Muscle of back (tissue), 11 donors: ENCODE results near the gene STX5. TPM values are rescaled to one million over a fixed set of nuclear protein-coding genes. Genes with fewer than 3 reads are reported as not detected.
"Not testable (repeated sequence)": the region's sequence is repeated elsewhere in the genome, so short reads cannot be mapped to it uniquely, and the experiment has no call there.

Source experiments
- DNase-seq, 3 donors: peaks; one replicate each; pipeline versions ENCODE4 v3.0.0 to v3.0.0-alpha.2; 2013
- polyA plus RNA-seq, 10 donors: library from polyadenylated mRNA; unstranded; fragments of 120-200 nt; gene quantifications; one replicate each; pipeline ENCODE4 v1.2.1, GENCODE V29; 2013; ENCODE audit not compliant: insufficient read length in 10 of 10

STX5 gene
- polyA plus RNA-seq, 10 donors: 32.7 to 42.6 (median 35.0) TPM

- peak; percentile 97 to 98 (median 98) for DNase-seq
These were observed 23.9 kb upstream of the STX5 start for GRCh38 chr11:62855571-62856332.

GRCh38 chr11:62854825-62855570 is 23.1 kb upstream of the STX5 start:
- peak in 1 of 3 donors; percentile 25 for DNase-seq

- DNase-seq: no peak
These were observed 22.4 kb upstream of the STX5 start for GRCh38 chr11:62854013-62854824.

GRCh38 chr11:62853279-62853965 is 21.6 kb upstream of the STX5 start:
- no peak for DNase-seq

- no peak for DNase-seq
These were observed 20.8 kb upstream of the STX5 start for GRCh38 chr11:62852523-62853188.

- no peak for DNase-seq
These were observed 20.1 kb upstream of the STX5 start for GRCh38 chr11:62851807-62852522.

- no peak for DNase-seq
These were observed 19.3 kb upstream of the STX5 start for GRCh38 chr11:62850911-62851806.

GRCh38 chr11:62847767-62848314 is 16.0 kb upstream of the STX5 start:
- DNase-seq: no peak

- no peak for DNase-seq
These were observed 14.3 kb upstream of the STX5 start for GRCh38 chr11:62846177-62846576.

GRCh38 chr11:62844154-62844553 is 12.3 kb upstream of the STX5 start:
- DNase-seq: no peak

- DNase-seq: no peak
These were observed 11.6 kb upstream of the STX5 start for GRCh38 chr11:62843466-62843865.

- not testable (repeated sequence) for DNase-seq
These were observed 11.0 kb upstream of the STX5 start for GRCh38 chr11:62842891-62843290.

GRCh38 chr11:62842171-62842741 is 10.4 kb upstream of the STX5 start:
- DNase-seq: no peak

- peak; percentile 94 to 99 (median 98) for DNase-seq
These were observed 9.7 kb upstream of the STX5 start for GRCh38 chr11:62841361-62842170.

- peak in 2 of 3 donors; percentile 77 to 88 for DNase-seq
These were observed 9.0 kb upstream of the STX5 start for GRCh38 chr11:62840721-62841360.

- peak; percentile 94 to 98 (median 96) for DNase-seq
These were observed 7.4 kb upstream of the STX5 start, which contains the start of gene WDR74 for GRCh38 chr11:62839050-62839945. TSS of gene WDR74 (minus strand) at chr11:62839590. CDS start at chr11:62839570, 20 bp downstream.
